HL-60 (cell line): ENCODE results near the gene ZBTB14.

ENCODE experiments used
- DNase-seq, 2 experiments: peaks; one replicate each; pipeline ENCODE4 v3.0.0-alpha.2; 2010 to 2020; ENCODE audit warnings: low read depth in 1 of 2, low spot score in 1 of 2
- H3K27ac ChIP-seq: fragments of 250-450 bp; sonication (Bioruptor Pico); replicated peaks from 2 replicates; pipeline ENCODE4 v1.5.1; 2020; ENCODE audit warnings: mild to moderate bottlenecking, moderate library complexity
- H3K27me3 ChIP-seq: fragments of 250-450 bp; sonication (Bioruptor Pico); 2 replicates; pipeline ENCODE4 v1.5.1; 2021; ENCODE audit warnings: mild to moderate bottlenecking, moderate library complexity; ENCODE audit not compliant: insufficient read depth, poor library complexity, severe bottlenecking
- H3K4me3 ChIP-seq: replicated peaks from 2 replicates; pipeline ENCODE4 v1.5.1; 2011; ENCODE audit warnings: mild to moderate bottlenecking, control low read depth, low read length; ENCODE audit not compliant: insufficient read depth
- GABPA ChIP-seq: IDR thresholded peaks from 2 replicates; pipeline ENCODE4 v1.6.1; 2012; ENCODE audit warnings: low read depth
- POLR2AphosphoS5 ChIP-seq: IDR thresholded peaks from 2 replicates; pipeline ENCODE4 v1.6.1; 2012; ENCODE audit warnings: low read depth
- SPI1 ChIP-seq: IDR thresholded peaks from 2 replicates; pipeline ENCODE4 v1.6.1; 2012; ENCODE audit warnings: low read depth, mild to moderate bottlenecking, borderline replicate concordance
- TF ChIP-seq, protein P1 (sequence below): IDR thresholded peaks from 2 replicates; pipeline ENCODE4 v1.6.1; 2012; ENCODE audit warnings: low read depth; ENCODE audit not compliant: insufficient replicate concordance
- TF ChIP-seq, protein P2 (sequence below): IDR thresholded peaks from one replicate; pipeline ENCODE4 v1.5.1; 2011; ENCODE audit warnings: low read length, control low read depth, inconsistent platforms; ENCODE audit not compliant: insufficient read depth

The ZBTB14 gene

DNA sequence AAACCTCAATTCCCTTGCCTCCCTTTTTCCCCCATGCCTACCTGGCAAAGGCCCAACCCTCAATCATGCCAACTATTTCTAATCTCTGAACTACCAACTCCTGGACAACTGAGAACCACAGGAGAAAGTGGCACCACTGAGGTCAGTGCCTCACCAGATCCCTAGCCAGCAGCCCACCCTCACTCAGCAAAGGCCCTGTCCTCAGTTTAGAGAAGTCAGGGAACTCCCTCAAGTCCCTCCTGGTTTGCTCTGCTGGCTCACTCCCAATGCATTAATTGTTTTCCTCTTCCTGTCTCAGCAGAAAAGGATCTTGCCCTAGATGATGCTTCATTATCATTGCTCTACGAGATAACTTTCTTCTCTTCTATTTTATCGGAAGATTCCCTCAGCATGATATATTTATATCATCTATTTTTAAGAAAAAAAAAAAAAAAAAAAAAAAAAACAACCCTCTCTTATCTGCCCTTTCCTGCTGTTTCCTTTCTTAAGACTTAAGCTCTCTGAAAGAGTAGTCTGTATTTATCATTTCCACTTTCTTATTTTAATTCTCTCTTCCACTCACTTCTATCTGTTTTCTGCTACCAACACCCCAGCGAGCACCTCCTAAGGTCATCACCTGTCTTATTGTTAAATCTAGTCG lies 22.7 kb upstream of the ZBTB14 start:
- Histone ChIP-seq H3K4me3 (no peak overlapping the region), H3K27ac (no peak overlapping the region), H3K27me3 (no peaks in the 10 kb centered on the region)
- TF ChIP-seq, protein P1, sequence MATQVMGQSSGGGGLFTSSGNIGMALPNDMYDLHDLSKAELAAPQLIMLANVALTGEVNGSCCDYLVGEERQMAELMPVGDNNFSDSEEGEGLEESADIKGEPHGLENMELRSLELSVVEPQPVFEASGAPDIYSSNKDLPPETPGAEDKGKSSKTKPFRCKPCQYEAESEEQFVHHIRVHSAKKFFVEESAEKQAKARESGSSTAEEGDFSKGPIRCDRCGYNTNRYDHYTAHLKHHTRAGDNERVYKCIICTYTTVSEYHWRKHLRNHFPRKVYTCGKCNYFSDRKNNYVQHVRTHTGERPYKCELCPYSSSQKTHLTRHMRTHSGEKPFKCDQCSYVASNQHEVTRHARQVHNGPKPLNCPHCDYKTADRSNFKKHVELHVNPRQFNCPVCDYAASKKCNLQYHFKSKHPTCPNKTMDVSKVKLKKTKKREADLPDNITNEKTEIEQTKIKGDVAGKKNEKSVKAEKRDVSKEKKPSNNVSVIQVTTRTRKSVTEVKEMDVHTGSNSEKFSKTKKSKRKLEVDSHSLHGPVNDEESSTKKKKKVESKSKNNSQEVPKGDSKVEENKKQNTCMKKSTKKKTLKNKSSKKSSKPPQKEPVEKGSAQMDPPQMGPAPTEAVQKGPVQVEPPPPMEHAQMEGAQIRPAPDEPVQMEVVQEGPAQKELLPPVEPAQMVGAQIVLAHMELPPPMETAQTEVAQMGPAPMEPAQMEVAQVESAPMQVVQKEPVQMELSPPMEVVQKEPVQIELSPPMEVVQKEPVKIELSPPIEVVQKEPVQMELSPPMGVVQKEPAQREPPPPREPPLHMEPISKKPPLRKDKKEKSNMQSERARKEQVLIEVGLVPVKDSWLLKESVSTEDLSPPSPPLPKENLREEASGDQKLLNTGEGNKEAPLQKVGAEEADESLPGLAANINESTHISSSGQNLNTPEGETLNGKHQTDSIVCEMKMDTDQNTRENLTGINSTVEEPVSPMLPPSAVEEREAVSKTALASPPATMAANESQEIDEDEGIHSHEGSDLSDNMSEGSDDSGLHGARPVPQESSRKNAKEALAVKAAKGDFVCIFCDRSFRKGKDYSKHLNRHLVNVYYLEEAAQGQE = no peak
- TF ChIP-seq GABPA = no peak
- TF ChIP-seq, protein P2, sequence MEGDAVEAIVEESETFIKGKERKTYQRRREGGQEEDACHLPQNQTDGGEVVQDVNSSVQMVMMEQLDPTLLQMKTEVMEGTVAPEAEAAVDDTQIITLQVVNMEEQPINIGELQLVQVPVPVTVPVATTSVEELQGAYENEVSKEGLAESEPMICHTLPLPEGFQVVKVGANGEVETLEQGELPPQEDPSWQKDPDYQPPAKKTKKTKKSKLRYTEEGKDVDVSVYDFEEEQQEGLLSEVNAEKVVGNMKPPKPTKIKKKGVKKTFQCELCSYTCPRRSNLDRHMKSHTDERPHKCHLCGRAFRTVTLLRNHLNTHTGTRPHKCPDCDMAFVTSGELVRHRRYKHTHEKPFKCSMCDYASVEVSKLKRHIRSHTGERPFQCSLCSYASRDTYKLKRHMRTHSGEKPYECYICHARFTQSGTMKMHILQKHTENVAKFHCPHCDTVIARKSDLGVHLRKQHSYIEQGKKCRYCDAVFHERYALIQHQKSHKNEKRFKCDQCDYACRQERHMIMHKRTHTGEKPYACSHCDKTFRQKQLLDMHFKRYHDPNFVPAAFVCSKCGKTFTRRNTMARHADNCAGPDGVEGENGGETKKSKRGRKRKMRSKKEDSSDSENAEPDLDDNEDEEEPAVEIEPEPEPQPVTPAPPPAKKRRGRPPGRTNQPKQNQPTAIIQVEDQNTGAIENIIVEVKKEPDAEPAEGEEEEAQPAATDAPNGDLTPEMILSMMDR = no peak
- DNase-seq = no peak

DNA sequence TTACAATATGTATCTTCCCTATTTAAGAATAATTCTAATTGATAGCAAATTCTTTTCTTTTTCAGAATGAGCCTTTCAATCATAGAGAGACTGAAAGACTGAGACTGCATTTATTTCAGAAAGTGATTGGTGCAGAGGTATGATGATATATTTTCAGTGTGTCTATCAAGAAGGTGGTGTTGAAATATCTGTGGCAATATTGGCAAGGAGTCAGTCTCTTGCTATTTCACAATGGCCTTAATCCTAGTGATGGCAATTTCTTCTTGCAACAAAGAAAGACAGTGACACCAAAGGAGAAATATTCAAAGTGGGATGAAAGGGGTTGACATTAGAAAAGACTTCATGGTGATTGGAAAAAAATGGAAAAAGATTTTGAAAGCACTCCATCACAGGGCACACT lies 21.7 kb upstream of the ZBTB14 start:
- DNase-seq = peak; percentile 66 to 76
- H3K27ac ChIP-seq = no peak overlapping the region
- TF ChIP-seq SPI1 = no peak
- TF ChIP-seq POLR2AphosphoS5 = no peak
- no peak for TF ChIP-seq GABPA
- TF ChIP-seq, protein P2 = no peak
- TF ChIP-seq, protein P1 = no peak
- no peaks in the 10 kb centered on the region for H3K27me3 ChIP-seq
- no peak overlapping the region for H3K4me3 ChIP-seq

DNA sequence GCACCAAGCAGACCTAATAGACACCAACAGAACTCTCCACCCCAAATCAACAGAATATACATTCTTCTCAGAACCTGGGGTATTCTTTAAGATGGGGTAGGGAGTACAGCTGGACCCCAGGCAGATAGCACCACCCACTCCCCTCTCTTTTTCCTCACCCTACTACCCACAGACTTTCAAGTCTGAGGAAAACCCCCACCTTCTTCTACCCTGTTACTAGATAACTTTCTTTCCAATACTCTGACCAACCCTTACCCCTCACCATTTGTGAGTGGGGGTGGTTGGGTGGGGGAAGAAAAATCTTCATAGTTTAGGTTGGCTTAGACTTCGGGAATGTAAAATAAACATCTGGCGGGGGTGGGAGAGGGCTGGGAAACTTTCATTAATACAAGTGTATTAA lies 20.3 kb upstream of the ZBTB14 start:
- Histone ChIP-seq H3K27ac (no peak overlapping the region), H3K4me3 (no peak overlapping the region), H3K27me3 (no peaks in the 10 kb centered on the region)
- no peak for DNase-seq
- TF ChIP-seq, protein P1 = no peak
- TF ChIP-seq POLR2AphosphoS5 = no peak
- no peak for TF ChIP-seq SPI1
- TF ChIP-seq GABPA = no peak
- TF ChIP-seq, protein P2 = no peak
